Activated CD4-positive, CD25-positive, alpha-beta regulatory T cell treated with anti-CD3 and anti-CD28 coated beads, Interleukin-2, amount 50 U/mL, for 16 hours (primary cell): ENCODE measurements around the gene ZBTB44.
"Not testable (repeated sequence)": the region's sequence is repeated elsewhere in the genome, so short reads cannot be mapped to it uniquely, and the experiment has no call there.

Experiments used
- DNase-seq: peaks from one replicate; pipeline ENCODE4 v3.0.0-alpha.2; 2020; ENCODE audit warnings: low read depth, low spot score

ZBTB44 gene

GRCh38 chr11:130314750-130315285 is at the start of gene ZBTB44:
Gene ZBTB44, minus strand, starts transcription at chr11:130314917. Its CDS starts 53,044 bp downstream, at chr11:130261873.
- peak; percentile 84 for DNase-seq

- no peak for DNase-seq
Measured at GRCh38 chr11:130359419-130359818, 44.7 kb upstream of the ZBTB44 start.

DNA sequence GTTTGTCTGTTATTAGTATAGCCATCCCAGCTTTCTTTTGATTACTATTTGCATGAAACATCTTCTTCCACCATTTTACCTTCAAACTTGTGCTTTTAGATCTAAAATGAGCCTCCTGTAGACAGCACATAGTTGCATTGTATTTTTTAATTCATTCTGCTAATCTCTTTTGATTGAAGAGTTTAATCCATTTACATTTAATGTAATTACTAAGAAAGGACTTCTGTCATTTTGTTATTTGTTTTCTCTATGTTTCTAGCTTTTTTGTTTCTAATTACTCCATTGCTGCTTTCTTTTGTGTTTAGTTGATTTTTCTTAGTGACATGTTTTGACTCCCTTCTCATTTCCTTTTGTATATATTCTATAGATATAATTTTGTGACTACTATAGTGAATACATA is 43.7 kb upstream of the ZBTB44 start:
- DNase-seq = no peak

DNA sequence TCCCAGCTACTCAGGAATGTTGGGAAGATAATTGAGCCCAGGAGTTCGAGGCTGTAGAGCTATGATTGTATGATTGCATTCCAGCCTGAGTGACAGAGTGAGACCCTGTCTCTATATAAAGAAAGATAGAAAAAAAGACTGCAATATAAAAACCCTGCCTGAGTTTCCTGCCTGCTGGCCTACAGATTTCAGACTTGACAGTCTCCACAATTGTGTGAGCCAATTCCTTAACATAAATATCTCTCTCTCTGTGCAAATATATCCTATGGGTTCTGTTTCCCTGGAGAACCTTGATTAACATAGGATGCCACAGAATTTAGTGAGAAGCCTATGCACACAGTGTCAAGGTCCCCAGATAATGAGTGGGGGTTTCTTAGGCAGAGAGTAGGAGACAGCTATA is 32.5 kb upstream of the ZBTB44 start:
- DNase-seq = no peak

DNA sequence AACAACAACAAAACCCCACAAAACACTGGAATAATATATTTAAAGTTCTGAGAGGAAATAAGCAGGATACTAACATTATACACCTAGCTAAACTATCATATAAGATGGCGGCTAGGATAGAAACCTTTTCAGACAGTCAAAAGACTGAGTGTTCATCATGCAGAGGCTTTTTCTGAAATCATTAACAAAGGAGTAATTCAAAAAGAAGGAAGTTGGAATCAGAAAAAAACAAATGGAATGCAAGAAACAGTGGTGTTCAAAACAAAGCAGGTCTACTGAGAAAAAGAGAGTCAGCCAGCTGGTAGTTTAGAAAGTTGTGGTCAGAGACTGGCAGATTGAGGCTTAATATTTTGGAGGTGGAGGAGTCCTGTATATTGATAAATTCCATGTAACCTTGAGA is 30.1 kb upstream of the ZBTB44 start:
- no peak for DNase-seq

- no peak for DNase-seq
Measured at GRCh38 chr11:130340671-130341319, 26.1 kb upstream of the ZBTB44 start.

DNA sequence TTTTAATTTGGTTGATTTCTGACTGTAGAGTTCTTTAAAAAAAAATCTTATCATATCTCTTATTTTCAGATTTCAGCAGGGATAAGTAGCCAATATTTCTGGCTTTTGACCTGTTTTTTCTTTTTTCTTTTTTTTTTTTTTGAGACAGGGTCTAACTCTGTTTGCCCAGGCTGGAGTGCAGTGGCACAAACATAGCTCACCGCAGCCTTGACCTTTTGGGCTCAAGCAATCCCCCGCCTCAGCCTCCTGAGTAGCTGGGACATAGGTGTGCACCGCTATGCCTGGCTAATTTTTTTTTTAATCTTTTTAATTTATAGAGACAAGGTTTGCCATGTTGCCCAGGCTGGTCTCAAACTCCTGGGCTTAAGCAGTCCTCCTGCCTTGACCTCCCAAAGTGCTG is 23.9 kb upstream of the ZBTB44 start:
- no peak for DNase-seq

DNA sequence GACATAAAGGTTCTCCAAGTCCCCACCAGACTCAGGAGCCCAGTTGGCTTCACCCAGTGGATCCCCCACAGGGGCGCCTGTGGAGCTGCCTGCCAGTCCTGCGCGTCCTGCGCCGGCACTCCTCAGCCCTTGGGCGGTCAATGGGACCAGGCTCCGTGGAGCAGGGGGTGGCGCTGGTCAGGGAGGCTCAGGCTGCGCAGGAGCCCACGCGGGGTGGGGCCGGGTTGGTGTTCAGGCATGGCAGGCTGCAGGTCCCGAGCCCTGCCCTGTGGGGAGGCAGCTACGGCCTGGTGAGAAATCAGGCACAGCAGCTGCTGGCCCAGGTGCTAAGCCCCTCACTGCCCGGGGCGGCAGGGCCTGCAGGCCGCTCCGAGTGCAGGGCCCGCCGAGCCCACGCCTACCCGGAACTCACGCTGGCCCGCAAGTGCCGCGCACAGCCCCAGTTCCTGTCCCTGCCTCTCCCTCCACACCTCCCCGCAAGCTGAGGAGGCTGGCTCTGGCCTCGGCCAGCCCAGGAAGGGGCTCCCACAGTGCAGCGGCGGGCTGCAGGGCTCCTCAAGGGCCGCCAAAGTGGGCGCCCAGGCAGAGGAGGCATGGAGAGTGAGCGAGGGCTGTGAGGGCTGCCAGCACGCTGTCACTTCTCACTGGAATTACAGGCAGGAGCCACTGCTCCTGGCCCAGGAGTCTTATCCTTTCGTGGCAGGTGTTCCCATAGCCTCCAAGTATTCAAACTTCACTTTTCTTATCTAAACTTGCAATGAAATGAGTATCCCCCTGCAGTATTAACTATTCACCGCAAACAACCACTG is 22.8 kb upstream of the ZBTB44 start:
- no peak for DNase-seq

GRCh38 chr11:130331397-130331796 is 16.7 kb upstream of the ZBTB44 start:
- not testable (repeated sequence) for DNase-seq

- no peak for DNase-seq
Measured at GRCh38 chr11:130330101-130330684, 15.5 kb upstream of the ZBTB44 start.

DNA sequence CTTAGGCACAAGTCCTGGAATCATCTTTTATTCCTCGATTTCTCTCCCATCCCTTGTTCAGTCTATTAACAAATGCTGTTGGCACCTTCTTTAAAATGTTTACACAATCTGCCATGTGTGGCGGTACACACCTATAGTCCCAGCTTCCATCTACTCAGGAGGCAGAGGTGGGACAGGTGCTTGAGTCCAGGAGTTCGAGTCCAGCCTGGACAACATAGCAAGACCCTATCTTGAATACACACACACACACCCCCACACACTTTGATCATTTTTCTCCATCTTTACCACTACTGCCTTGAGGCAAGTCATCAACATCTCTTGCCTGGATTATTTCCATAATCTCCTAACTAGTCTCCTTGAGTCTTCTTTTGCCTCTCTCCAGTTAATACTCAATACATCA is 13.7 kb upstream of the ZBTB44 start:
- no peak for DNase-seq

DNA sequence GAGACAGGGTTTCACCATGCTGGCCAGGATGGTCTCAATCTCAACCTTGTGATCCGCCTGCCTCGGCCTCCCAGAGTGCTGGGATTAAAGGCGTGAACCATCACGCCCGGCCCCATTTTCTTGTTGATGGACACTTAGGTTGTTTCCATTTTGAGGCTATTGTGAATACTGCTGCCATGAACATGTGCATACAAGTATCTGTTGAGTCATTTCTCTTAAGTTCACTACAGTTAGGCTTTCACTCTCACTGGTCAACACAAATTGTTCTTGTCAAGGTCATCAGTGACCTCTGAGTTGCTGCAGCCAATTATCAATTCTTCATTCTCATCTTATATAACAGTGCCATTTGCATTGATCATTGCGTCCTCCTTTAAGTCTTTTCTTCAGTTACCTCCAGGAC is 13.0 kb upstream of the ZBTB44 start:
- no peak for DNase-seq

- no peak for DNase-seq
Measured at GRCh38 chr11:130325691-130326090, 11.0 kb upstream of the ZBTB44 start.

DNA sequence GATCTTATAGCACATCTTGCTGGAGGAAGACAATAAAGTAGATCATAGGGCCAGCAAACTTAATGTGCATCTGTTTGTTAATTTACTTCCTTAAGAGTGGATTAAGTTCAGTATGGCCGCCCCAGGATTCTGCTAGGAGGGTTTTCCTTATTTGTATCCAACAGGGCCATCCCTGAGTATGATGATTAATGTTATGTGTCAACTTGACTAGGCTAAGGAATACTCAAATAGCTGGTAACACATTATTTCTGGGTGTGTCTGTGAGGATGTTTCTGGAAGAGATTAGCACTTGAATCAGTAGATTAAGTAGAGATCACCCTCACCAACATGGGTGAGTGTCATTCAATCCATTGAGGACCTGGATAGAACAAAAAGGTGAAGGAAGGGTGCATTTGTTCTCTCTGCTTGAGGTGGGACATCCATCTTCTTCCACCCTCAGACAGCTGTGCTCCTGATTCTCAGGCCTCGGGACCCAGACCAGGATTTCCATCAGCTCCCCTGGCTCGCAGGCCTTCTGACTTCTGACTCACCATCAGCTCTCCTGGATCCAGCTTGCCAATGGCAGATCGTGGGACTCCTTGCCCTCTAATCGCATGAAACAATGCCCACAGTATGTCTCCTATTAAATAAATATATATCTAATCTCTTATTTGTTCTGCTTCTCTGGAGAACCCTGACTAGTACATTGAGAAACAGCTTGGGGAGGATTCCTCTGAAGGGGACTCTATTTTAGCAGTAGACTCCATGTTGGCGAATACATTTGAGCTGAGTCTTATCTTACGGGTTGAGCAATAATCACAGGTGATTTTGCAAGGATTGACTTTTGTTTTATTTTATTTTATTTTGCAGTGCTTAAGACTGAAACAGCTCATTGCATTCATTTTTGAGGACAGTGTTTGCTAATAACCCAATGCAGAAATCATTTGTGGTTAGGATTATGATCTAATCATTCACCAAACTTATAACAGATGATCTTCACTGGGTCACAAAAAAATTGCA is 9.0 kb upstream of the ZBTB44 start:
- DNase-seq = no peak

DNA sequence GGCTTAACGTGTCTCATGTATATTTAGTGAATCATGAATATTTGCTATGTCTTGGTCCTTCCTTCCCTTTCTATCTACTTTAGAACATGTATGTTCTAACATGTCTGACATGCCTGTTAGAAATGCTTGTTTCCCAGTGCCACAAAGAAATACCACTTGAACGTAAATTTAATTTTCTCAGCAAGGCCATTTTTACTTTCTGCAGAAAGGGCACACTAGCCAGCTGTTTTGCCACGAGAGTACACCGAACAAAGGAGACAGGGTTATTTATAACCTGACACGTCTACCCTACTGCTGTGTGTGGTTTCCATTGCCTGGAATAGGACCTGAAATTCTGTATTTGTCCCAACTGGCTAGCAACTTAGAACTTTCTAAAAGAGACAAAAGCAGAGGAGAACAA is 7.4 kb upstream of the ZBTB44 start:
- DNase-seq = no peak

- no peak for DNase-seq
Measured at GRCh38 chr11:130318031-130318673, 3.4 kb upstream of the ZBTB44 start.

- peak; percentile 12 for DNase-seq
Measured at GRCh38 chr11:130315354-130315970, 745 bp upstream of the ZBTB44 start.

DNA sequence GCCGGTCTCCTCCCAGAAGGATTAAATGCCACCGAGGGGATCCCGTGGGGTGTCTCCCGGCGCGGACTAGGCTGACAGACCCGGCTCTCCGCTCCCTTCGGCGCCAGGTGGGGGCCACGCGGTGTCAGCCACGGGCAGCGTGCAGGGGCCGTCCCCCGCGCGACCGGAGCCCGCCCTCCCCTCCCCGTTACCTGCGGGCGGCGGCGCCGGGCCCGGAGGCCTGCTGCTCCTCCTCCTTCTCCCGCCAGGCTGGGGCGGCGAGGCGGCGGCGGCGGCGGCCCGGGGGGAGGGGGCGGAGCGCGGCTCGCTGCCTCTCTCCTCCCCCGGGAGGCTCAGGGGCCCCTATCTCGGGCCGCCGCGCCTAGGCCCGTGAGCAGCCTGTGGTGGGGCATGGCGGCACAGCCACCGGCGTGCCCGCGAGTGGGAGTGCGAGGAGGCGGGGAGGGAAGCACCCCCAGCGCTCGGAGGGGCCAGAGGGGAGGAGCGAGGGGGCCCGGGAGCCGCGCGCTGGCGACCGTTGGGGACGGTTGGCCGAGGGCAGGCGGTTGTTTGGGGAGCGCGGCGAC is 450 bp downstream of the ZBTB44 start:
- peak; percentile 46 for DNase-seq

DNA sequence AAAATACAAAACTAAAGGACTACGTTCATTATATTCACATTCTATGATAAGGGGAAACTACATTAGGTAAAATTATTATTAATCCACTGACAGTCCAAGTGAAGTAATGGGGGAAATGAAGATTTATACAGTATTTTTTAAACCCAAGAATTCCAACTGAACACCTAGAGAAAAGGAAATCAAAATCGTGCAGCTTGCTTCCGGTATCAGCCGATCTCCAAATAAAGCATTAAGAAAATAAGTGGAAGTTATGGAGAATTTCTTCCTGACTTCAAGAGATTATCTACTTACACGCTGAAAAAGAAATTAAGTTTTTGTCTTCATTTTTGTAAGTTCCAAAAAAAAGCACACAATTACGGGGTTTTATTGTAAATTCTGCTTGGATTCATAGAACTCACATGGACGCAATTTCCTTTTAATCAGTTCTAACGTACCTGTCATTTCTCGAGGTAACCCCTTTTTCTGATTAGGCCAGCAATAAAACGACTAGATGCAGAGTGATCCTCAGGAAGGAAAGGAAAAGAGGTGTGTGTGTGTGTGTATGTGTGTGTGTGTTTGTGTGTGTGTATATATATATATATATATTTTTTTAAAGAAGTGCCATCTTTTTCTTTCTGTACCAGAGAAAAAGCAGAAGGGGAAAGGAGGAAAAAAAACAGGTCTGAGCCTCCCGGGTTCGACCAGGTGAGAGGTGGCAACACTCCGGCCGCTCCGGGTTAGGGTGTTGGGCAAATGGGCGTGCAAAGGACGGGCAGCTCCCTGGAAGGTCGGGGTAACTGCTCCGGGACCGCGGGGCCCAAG is 1.1 kb downstream of the ZBTB44 start:
- DNase-seq = no peak
